GM19239 (cell line): ENCODE data around the gene AOAH.
"Not testable (repeated sequence)": the region's sequence is repeated elsewhere in the genome, so short reads cannot be mapped to it uniquely, and the experiment has no call there.

ENCODE experiments used
- DNase-seq: peaks from one replicate; pipeline ENCODE4 v3.0.0; 2011; ENCODE audit warnings: low spot score; ENCODE audit not compliant: insufficient read length
- FAIRE-seq: peaks from 2 replicates; lab custom pipeline; 2011; peaks lifted over from hg19 to GRCh38; lab: Jason Lieb, UNC

The AOAH gene

DNA sequence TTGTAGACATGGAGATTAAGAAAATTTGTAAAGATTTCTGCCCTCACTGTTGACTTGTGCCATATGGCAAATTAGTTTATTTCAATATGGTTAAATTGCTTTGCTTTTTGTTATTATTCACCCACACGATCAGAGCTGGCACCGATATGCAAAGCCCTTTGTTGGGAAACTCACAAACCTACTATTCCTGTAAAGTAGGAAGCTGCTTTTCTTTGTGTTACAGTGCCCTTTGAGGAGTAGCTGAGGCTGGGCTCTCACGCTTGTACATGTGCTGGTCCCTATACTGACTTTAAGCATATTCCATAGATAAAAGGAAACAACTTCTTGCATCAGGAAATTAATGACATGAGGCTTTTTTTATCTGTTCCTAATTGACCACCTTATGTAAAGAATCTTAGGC, 17.6 kb upstream of the AOAH start:
- DNase-seq (no peak), FAIRE-seq (no peak)

DNA sequence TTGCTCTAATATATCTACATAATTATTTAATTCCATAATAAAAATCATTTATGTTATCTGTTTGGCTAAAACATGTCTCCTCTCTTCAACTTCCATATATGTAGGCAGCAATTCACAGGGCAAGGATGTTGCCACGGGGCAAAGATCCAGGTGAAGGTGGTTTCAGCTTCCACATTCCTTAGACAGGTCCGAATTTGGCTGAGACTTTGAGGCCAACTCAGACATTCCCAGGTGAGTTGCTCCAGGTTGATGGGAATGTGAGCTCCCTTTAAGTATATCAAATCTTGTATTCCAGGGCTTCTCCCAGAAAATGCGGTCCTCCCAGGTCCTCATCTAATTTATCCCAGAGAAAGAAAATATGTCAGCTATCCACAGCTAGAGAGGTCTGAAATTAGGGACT, 15.1 kb upstream of the AOAH start:
- no peak for FAIRE-seq
- DNase-seq, result no peak

DNA sequence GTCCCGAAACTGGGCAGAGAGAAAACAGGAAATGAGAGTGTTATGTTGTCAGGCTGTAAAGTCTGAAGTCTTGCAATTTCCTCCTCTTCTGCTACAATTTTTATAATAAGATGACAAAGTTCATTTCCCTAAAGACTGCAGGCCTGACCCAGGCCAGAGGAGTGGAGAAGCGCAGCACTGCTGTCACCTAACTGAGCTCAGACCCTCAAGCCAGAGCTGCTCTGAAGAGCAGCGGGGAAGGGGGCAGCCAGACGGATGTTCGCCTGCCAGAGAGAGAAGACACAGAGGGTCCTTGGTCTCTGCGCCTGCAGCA, 12.6 kb upstream of the AOAH start:
- peak; percentile 97 for FAIRE-seq

DNA sequence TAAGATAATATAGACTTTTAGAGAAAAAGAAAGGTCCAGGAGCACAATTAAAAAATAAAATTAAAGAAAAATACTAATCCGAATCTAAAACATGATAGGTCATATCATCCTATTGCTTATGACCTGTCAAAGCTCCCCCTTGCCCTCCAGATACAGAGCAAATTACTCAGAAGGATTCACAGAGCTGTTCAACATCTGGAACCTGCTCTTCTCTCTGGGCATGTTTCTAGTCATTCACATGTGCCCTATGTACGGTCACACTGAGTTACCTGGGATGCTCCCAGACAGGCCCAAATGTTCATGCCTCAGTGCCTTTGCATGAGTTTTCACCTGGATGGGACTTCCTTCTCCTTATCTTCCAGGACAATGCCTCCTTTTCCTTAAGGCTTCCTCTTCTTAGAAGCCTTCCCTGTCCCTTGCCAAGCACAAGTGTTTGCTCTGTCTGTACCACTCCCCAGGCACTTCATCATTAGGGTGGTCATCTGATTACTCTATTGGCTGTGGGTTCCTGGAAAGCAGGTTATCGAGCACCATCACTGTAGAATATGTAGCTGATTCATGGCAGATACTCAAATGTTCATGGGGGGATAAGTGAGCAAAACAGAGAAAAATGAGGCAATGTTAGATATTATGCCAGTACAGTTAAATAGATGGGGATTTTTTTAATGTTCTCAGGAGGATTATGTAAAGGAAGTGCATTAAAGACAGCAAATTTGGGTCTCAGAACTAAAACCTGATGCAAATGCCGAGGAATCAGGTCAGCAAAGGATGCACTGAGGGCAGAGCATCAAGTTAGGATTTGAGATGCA, 12.0 kb upstream of the AOAH start:
- DNase-seq (no peak), FAIRE-seq (no peak)

More for the DNA sequence above, 12.6 kb upstream of the AOAH start:
- peak; percentile 24 for DNase-seq

DNA sequence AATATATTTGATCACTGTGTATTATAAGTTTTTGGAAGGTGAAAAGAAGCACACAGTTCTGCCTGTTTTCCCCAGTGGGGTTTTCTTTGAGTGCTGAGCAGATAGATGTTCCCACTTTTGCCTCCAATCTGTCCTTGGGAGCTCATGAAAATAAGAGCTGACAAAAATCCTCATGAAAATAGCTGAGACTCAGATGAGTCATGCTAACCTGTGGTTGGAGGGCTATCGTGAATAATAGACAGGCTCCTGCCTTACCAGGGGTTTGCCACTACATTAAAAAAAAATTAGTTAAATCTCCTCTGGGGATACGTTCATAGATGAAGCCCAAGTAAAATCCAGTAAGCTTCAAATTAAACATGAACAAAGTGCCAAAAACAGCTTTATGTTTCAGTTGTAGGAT, 10.9 kb upstream of the AOAH start:
- DNase-seq (no peak), FAIRE-seq (no peak)

DNA sequence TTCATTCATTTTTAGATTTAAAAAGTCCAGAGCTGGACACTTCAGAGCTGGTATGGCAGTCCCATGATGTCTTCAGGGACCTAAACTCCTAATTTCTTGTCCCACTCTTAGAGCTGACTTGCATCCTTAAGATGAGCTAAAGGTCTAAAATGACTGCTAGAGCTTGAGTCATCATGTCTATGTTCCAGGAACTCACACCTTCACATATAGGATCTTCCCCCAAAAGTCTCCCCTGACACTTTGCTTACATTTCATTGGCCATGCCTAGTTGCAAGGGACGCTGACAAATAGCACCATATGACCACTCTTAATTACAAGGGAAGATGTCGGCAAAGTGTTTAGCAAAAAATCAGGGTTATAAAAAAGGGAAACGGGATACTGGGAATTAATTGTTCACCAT, 10.4 kb upstream of the AOAH start:
- DNase-seq (no peak), FAIRE-seq (no peak)

DNA sequence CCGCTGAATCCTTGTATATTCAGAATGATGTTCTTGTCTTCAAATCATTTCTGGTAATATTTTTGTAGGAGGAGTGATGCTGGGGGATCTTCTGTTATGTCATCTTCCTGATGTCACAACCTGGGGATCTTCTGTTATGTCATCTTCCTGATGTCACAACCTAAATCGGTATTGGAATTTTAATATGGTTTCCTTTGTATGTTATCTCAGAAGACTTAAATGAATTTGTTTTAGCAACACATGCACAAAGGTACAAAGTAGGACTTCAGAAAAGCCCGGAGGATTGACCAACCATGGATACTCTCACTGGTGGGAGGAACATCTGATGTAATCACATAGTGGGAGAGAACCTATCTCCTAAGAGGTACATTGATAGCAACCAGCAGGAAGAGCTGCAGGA, 9.1 kb upstream of the AOAH start:
- no peak for FAIRE-seq
- no peak for DNase-seq

DNA sequence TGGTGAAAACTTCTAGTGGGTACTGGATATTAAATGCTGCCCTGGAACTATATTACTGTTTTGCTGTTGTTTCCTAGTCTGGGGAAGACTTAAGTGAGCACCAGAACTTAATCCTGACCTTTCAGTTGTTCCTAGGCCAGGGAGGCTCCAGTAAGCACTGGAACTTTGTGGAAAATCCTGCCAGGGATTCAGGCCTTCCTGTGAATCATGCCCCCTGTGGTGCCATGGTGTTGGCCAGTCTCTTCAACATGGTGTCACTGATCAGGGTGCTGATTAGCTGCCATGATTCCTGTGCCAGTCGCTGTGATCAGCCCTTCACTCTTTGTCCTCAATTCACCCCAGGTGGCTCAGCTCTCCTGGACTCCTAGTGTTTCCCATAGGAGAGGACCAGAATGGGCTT, 8.5 kb upstream of the AOAH start:
- FAIRE-seq (no peak), DNase-seq (no peak)

DNA sequence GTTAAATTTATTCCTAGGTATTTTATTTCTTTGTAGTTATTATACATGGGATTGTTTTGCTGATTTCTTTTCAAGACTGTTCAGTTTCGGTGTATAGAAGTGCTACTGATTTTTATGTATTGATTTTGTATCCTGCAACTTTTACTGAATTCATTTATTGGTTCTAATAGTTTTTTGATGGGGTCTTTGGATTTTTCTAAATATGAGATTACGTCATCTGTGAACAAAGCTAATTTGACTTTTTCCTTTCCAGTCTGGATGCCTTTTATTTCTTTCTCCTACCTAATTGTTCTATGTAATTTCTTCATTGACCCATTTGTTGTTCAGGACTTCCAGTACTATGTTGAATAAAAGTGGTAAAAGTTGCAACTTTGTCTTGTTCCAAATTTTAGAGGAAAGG, 5.8 kb upstream of the AOAH start:
- no peak for FAIRE-seq
- no peak for DNase-seq

DNA sequence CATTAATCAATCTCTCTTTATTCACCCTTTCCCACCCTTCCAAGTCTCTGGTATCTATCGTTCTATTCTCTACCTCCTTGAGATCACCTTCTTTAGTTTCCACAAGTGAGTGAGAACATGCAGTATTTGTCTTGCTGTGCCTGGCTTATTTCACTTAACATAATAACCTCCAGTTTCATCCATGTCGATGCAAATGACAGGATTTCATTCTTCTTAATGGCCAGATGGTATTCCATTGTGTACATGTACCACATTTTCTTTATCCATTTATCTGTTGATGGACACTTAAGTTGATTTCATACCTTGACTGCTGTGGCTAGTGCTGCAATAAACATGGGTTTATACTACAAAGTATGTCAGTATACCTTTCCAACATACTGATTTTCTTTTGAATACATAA, 3.8 kb upstream of the AOAH start:
- DNase-seq (no peak), FAIRE-seq (no peak)

DNA sequence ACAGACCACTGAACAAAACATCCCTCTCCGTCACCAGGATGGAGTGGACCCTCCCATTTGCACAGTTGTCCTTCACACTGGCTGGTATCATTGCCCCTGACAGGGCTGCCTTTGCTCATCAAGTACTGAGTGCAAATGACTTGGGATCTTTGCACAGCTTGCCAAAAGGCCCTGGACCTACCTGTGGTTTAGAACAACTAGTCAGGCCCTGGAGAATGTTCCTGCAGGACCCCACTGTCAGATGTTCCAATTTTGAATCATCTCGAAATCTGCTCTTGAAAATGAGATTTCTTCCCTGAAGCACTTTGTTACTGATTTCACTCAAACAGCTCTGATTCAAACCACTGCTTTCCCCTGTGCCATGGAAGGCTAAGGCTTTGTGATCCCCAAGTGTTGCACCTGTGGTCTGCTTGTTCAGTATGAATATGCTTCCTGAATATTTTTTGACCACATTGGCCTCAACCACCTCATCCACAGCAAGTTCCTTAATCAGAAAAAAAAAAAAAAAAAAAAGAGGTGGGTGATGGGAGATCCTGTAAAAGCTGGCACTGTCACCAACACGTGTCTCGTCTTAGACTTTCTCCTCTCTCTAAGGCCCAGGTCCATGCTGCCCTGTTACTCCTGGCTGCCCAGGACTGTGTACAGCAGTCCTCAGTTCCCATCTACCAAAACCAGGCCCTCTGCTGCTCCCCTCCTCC, 2.7 kb upstream of the AOAH start:
- DNase-seq (no peak), FAIRE-seq (no peak)

DNA sequence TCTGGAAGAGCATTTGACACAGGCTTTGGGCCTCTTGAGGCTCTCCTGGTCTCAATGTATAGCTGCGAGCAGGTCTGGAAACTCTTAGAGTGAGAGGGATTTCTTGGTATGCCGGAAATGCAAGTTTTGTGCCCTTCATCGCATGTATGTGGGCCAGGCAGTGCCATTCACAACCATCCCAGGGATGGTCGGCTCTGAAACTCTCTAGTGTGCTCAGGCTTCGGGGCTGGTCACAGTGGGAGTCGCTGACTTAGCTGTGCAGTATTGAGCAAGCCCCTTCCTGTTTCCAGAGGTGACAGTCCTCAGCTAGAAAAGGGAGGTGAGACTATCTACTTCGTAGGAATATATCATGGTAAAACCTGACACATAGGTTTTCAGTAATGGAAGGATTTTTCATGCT, 2.0 kb upstream of the AOAH start:
- FAIRE-seq, result no peak
- DNase-seq, result no peak

DNA sequence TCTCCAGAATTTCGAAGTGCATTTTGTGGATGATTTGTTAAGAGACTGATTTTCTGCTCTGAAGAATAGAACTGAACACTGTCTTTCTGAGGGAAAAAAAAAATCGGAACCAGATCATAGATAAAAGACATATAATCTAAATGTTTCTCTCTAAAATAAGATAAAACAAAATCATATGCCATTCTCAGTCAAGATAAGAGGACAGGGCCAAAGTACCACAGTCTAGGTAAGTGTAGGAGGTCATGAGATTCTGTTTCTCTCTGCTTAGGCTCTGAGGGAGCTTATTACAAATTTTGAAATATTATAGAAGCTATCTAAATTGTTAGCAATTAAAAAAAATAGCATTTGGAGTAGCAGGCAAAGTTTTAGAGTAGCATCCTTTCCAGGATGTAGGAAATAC, 702 bp upstream of the AOAH start:
- FAIRE-seq (peak; percentile 53), DNase-seq (no peak)

DNA sequence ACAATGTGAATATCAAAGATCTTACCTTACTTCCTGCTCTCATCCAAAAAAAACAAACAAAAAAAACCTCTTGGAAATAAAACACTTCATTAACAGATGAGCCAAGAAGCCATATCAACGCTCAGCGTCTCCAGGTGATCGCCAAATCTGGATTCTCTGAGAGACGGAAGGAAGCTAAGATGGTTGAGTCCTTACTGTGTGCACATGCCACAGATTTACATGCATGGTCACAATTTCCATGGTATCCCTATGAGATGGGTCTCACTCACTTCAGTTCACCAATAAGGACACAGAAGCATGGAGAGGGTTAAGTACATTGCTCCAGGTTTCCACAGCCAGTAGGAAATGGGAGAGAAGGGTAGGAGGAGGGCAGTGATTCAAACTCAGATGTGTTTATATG, 1.0 kb downstream of the AOAH start:
- DNase-seq, result no peak
- no peak for FAIRE-seq

DNA sequence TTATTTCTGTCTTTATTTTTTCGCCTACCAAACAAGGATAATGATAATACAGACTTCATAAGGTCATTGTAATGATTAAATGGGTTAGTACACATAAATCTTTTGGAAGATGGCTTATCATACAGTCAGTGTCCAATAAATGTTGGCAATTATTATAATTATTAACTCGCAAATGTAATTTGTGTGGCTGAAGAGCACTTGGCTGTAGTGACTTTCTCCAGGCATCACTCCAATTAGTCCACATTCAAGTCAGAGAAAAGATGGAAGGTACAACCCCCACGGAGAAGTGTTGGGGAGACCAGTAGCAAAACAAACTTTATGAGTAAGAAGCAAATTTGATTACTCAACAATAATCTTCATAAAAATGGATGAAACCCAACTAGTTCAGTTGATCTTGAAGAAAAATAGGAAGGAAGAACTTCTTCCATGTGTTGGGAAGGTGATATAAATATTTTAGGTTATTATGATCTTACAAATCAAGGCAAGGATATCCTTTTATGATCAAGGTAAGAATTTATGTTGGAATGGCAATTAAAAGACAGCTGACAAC, 5.1 kb downstream of the AOAH start:
- FAIRE-seq (no peak), DNase-seq (no peak)

DNA sequence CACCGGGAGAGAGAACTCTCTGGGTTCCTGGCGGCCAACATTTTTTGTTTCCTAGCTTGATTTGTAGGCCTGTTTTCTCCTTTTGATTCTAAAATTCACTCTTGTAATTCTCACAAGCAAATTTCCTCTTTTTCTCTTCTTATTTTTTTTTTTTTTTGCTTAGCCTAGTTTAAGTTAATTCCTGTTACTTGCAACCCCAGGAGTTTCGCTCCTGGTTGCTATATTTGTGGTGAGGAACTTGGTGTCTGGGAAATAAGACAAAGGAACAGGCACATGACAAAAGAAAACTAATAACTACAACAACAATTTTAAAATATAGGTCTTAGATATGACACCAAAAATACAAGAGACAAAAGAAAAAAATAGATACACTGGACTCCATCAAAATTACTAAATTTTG, 6.7 kb downstream of the AOAH start:
- DNase-seq (no peak), FAIRE-seq (no peak)

DNA sequence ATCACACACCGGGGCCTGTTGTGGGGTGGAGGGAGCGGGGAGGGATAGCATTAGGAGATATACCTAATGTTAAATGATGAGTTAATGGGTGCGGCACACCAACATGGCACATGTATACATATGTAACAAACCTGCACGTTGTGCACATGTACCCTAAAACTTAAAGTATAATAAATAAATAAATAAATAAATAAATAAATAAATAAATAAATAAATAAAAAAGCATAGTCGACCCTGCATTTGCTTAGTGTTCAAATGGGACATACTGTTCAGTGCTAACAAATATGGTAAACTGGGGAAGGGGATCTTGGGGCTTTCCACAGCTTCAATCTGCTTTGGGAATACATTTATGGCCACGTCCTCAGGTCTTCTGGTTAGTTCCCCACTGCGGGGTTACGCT, 7.5 kb downstream of the AOAH start:
- not testable (repeated sequence) for FAIRE-seq, DNase-seq

DNA sequence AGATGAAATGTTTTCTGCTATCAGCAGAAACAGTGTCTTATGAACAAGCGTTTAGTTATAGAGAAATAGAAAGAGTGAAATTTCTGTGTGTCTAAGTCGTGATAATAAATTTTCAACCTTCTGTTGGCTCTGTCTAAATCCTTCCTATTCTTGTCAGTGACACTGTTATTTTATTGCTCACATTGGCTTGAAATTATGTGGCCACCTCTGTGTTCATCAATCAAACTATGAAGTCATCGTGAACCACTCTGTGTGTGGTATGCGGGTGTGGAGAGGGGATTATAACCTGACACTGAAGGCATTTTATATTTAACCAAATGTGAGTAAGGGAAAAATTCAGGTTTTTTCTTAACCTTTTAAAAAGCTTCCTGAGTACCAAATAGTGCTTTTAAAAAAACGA, 12.3 kb downstream of the AOAH start:
- no peak for FAIRE-seq

DNA sequence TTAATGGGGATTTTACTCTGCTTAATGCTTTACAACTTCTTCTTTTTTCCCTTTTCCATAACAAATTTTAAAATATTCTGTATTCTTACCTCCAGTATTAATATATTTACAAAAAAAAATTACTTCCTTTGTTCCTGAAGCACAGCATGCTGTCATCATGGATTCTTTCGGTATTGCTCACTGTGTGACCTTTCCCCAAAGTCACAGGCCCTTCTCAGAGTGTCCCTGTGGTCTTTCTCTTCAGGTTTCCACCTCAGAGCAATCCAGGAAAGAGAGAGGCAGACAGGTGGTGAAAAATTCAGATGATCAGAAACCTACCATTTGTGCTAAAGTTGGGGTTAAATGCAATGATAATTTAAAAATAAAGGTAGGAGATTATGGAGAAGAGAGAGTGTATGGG, 13.0 kb downstream of the AOAH start:
- DNase-seq, result no peak
- FAIRE-seq, result no peak

More for the DNA sequence above, 12.3 kb downstream of the AOAH start:
- no peak for DNase-seq

DNA sequence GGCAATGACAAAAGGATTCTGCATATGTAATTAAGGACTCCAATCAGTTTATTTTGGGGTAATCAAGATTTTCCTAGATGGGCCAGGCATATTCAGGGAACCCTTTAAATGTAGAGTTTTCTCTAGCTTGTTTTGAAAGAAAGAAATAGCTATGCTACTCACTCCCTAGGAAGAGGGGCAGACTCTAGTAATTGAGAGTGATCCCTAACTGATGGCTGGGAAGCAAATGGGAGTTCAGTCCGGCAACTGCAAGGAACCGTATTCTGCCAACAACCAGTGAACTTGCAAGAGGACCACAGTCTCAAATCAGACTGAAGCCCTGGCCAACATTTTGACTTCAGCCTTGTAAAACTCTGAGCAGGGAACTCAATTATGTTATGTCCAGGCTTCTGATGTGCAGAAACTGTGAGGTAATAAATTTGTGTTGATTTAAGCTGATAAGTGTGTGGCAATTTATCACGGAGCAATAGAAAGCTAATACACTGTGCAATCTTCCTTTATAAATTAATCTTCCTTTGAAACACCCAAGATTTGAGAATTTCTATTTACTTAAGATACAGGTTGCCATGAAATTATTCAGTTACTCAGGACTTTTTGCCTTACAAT, 14.0 kb downstream of the AOAH start:
- DNase-seq, result no peak

DNA sequence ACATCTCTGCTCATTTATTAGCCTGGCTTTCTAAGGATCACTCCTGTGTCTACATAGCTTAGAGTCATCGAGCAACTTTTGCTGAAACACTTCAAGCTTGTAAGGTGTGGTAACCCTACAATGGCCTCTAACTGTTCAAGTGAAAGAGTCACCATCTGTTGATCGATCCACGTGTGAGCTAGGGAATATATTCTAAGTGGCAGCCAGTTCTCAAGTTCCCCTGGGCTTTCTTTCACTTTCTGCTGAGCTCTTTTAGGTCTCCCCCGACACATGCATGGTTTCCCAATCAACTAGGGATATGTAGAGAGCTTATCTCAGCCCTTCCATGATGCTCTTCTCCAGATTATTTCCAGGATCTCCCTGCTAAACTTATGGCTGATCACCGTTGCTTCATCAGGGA, 15.5 kb downstream of the AOAH start:
- DNase-seq (no peak), FAIRE-seq (no peak)

More for the DNA sequence above, 14.0 kb downstream of the AOAH start:
- no peak for FAIRE-seq
